Erythroblast (primary cell): Measurements from ENCODE around the gene NLGN1.

ENCODE experiments used
- GATA1 ChIP-seq: IDR thresholded peaks from 2 replicates; pipeline ENCODE4 v1.6.1; 2011; ENCODE audit warnings: low read depth, mild to moderate bottlenecking, control low read depth, low read length, moderate library complexity
- POLR2A ChIP-seq: IDR thresholded peaks from 2 replicates; pipeline ENCODE4 v1.6.1; 2011; ENCODE audit warnings: mild to moderate bottlenecking, low read length

- no peak for TF ChIP-seq POLR2A
- TF ChIP-seq GATA1: no peak
Observed at GRCh38 chr3:174046311-174046710, 648.8 kb downstream of the NLGN1 start.
